H4 (cell line): Measurements from ENCODE around the gene PPP3R2. TPM values are rescaled to one million over a fixed set of nuclear protein-coding genes. Genes with fewer than 3 reads are reported as not detected.

Experiments used
- total RNA-seq: library from RNA; depleted of rRNA; stranded (reverse); fragments of >200 nt; shearing (Covaris generic); gene quantifications from 2 replicates; pipeline ENCODE4 v1.2.3, GENCODE V29; 2014; rRNA removed

PPP3R2 gene
- total RNA-seq, 1 experiment from 2014 or later = not detected

Other genes starting within 250 kb of the PPP3R2 start
- not detected in 2 replicates for gene BAAT, start 210.0 kb downstream of the PPP3R2 start, total RNA-seq
- gene MRPL50, start 196.4 kb downstream of the PPP3R2 start, total RNA-seq = 18.6 and 23.4 TPM in 2 replicates
- 10.0 and 13.6 TPM in 2 replicates for gene ZNF189, start 196.1 kb downstream of the PPP3R2 start, total RNA-seq
- not detected in 2 replicates for gene ALDOB, start 159.2 kb downstream of the PPP3R2 start, total RNA-seq
- 22.1 and 27.5 TPM in 2 replicates for gene RNF20, start 61.1 kb downstream of the PPP3R2 start, total RNA-seq
- gene GRIN3A, start 143.7 kb upstream of the PPP3R2 start, total RNA-seq = 0.04 TPM in 1 of 2 replicates, not detected in the other